GM12801 (cell line): Measurements from ENCODE around the gene PARD6G.

Experiments
- CTCF ChIP-seq: IDR thresholded peaks from one replicate; pipeline ENCODE4 v1.5.1; 2011; ENCODE audit warnings: control low read depth; ENCODE audit not compliant: insufficient read length; ENCODE audit errors: extremely low read depth

The PARD6G gene

GRCh38 chr18:80108739-80109675, 138.3 kb downstream of the PARD6G start, which contains the start of gene ADNP2:
ADNP2 (plus strand) TSS chr18:80109262; CDS start chr18:80117543, 8,281 bp downstream.
- TF ChIP-seq CTCF = no peak

GRCh38 chr18:80108121-80108536, 139.2 kb downstream of the PARD6G start:
- no peak for TF ChIP-seq CTCF

DNA sequence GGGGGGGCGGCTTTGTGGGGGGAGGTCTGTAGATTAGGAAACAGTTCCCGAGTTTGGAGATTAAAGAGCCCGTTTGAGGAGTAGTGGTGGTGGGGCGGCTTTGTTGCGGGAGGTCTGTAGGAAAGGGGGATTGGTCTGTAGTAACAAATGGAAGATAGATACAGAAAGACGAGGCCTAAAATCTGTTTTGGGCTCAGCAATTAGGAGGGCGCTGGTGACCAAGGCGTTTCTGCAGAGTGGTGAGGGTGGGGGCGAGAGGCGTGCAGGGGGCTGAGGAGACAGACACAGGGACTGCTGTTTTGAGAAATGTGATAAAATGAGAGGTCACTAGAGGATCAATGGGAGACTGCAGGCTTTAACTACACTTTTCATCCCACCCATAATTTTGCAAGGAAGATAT, 139.9 kb downstream of the PARD6G start:
- no peak for TF ChIP-seq CTCF
